ENCODE measurements around the gene TSC1.
"Not testable (repeated sequence)": the region's sequence is repeated elsewhere in the genome, so short reads cannot be mapped to it uniquely, and the experiment has no call there.

DNA sequence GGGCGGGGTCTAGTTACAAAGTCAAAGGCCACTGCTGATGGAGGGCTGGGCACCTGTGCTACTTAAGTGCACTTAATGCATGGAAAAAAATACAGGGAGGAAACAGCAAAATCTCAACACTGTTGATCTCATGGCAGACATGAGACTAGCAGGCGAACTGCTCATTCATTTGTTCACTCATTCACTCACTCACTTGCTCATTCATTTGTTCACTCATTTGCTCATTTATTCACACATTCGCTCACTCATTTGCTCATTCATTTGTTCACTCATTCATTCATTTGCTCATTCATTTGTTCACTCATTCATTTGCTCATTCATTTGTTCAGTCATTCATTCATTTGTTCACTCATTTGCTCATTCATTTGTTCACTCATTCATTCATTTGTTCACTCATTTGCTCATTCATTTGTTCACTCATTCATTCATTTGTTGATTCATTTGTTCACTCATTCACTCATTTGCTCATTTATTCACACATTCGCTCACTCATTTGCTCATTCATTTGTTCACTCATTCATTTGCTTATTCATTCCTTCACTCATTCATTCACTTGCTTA is 45.7 kb upstream of the TSC1 start:
- TF ChIP-seq, protein P1, sequence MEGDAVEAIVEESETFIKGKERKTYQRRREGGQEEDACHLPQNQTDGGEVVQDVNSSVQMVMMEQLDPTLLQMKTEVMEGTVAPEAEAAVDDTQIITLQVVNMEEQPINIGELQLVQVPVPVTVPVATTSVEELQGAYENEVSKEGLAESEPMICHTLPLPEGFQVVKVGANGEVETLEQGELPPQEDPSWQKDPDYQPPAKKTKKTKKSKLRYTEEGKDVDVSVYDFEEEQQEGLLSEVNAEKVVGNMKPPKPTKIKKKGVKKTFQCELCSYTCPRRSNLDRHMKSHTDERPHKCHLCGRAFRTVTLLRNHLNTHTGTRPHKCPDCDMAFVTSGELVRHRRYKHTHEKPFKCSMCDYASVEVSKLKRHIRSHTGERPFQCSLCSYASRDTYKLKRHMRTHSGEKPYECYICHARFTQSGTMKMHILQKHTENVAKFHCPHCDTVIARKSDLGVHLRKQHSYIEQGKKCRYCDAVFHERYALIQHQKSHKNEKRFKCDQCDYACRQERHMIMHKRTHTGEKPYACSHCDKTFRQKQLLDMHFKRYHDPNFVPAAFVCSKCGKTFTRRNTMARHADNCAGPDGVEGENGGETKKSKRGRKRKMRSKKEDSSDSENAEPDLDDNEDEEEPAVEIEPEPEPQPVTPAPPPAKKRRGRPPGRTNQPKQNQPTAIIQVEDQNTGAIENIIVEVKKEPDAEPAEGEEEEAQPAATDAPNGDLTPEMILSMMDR (conservative IDR thresholded peaks at IDR 0.05) = not testable (repeated sequence)
- TF ChIP-seq ZFX (IDR thresholded peaks at IDR 0.05) = not testable (repeated sequence)
